GM18511 (cell line): ENCODE results near the gene LIN7A.

Experiments used
- ATAC-seq: cut with Tn5 transposase; IDR thresholded peaks from one replicate; pipeline ENCODE4 v1.9.1; 2021; ENCODE audit warnings: mild to moderate bottlenecking, moderate library complexity; ENCODE audit not compliant: unreplicated experiment

Gene LIN7A

GRCh38 chr12:80766210-80766609 is 171.5 kb downstream of the LIN7A start:
- no peak for ATAC-seq

GRCh38 chr12:80763874-80764273 is 173.9 kb downstream of the LIN7A start:
- ATAC-seq, result no peak

- ATAC-seq, result no peak
Measured at GRCh38 chr12:80761838-80762237, 175.9 kb downstream of the LIN7A start.

GRCh38 chr12:80756875-80757274 is 180.9 kb downstream of the LIN7A start:
- ATAC-seq, result peak; percentile 84

- no peak for ATAC-seq
Measured at GRCh38 chr12:80754274-80754673, 183.5 kb downstream of the LIN7A start.

- ATAC-seq, result no peak
Measured at GRCh38 chr12:80752464-80752863, 185.3 kb downstream of the LIN7A start.

GRCh38 chr12:80749456-80749855 is 188.3 kb downstream of the LIN7A start:
- no peak for ATAC-seq

GRCh38 chr12:80747800-80748199 is 189.9 kb downstream of the LIN7A start:
- ATAC-seq, result no peak

GRCh38 chr12:80745851-80746505 is 191.8 kb downstream of the LIN7A start:
- no peak for ATAC-seq
